Bronchial epithelial cell (primary cell): ENCODE results near the gene ENTREP3. TPM values are rescaled to one million over a fixed set of nuclear protein-coding genes. Genes with fewer than 3 reads are reported as not detected.
A peak's percentile ranks its signal among the peaks of the same experiment; 100 is the strongest.

ENCODE experiments used
- DNase-seq: peaks from one replicate; pipeline ENCODE4 v3.0.0-alpha.2; 2010; ENCODE audit warnings: low read depth
- FAIRE-seq: peaks from 2 replicates; lab custom pipeline; 2011; peaks lifted over from hg19 to GRCh38; lab: Jason Lieb, UNC
- H3K27me3 ChIP-seq: 2 replicates; pipeline ENCODE4 v1.5.1; 2011; ENCODE audit warnings: low read length; ENCODE audit not compliant: control insufficient read depth, insufficient read depth
- H3K36me3 ChIP-seq: 2 replicates; pipeline ENCODE4 v1.5.1; 2011; ENCODE audit warnings: low read length; ENCODE audit not compliant: control insufficient read depth, insufficient read depth
- H3K4me3 ChIP-seq: 2 replicates; pipeline ENCODE4 v1.5.1; 2011; ENCODE audit warnings: mild to moderate bottlenecking, low read depth, low read length, control low read depth
- CTCF ChIP-seq: IDR thresholded peaks from 2 replicates; pipeline ENCODE4 v1.5.1; 2011; ENCODE audit warnings: mild to moderate bottlenecking, moderate library complexity, low read length, control low read depth, inconsistent platforms; ENCODE audit not compliant: insufficient read depth, severe bottlenecking
- total RNA-seq: library from RNA; depleted of rRNA; stranded (reverse); fragments of >200 nt; gene quantifications from 2 replicates; pipeline ENCODE4 v1.2.1, GENCODE V29; 2014

ENTREP3 gene
- total RNA-seq, 1 donor from 2014 or later: 3.7 TPM

GRCh38 chr1:155267373-155267772 lies 12.1 kb upstream of the ENTREP3 start:
- no peak for DNase-seq
- H3K36me3 ChIP-seq: peaks cover 42% of the 10 kb centered on the region
- no peak overlapping the region for H3K4me3 ChIP-seq
- no peaks in the 10 kb centered on the region for H3K27me3 ChIP-seq
- no peak for FAIRE-seq
- no peak for TF ChIP-seq CTCF

- no peak for TF ChIP-seq CTCF
- Histone ChIP-seq H3K4me3 (no peak overlapping the region), H3K27me3 (no peaks in the 10 kb centered on the region), H3K36me3 (peaks cover 42% of the 10 kb centered on the region)
- DNase-seq (no peak), FAIRE-seq (no peak)
Observed at GRCh38 chr1:155266553-155266952, 11.3 kb upstream of the ENTREP3 start.

- Histone ChIP-seq H3K36me3 (peaks cover 28% of the 10 kb centered on the region), H3K27me3 (no peaks in the 10 kb centered on the region), H3K4me3 (no peak overlapping the region)
- no peak for DNase-seq
- FAIRE-seq: no peak
- no peak for TF ChIP-seq CTCF
Observed at GRCh38 chr1:155263067-155263466, 7.8 kb upstream of the ENTREP3 start.

- no peak for TF ChIP-seq CTCF
- FAIRE-seq: no peak
- H3K36me3 ChIP-seq: peaks cover 25% of the 10 kb centered on the region
Observed at GRCh38 chr1:155261852-155262673, 6.8 kb upstream of the ENTREP3 start, which contains the start of gene SCAMP3. TSS of gene SCAMP3 (minus strand) at chr1:155262360. CDS start at chr1:155262151, 209 bp downstream.

GRCh38 chr1:155261493-155261851 lies 6.2 kb upstream of the ENTREP3 start:
- DNase-seq: no peak
- H3K27me3 ChIP-seq: no peaks in the 10 kb centered on the region

More at GRCh38 chr1:155261852-155262673, 6.8 kb upstream of the ENTREP3 start, which contains the start of gene SCAMP3:
- no peaks in the 10 kb centered on the region for H3K27me3 ChIP-seq
- DNase-seq: peak; percentile 97
- H3K4me3 ChIP-seq: peak within 1 kb of the TSS; percentile 52

More at GRCh38 chr1:155261493-155261851, 6.2 kb upstream of the ENTREP3 start:
- Histone ChIP-seq H3K4me3 (peak overlapping the region; percentile 52), H3K36me3 (peaks cover 20% of the 10 kb centered on the region)
- no peak for FAIRE-seq
- TF ChIP-seq CTCF: no peak
